Measurements from ENCODE around the gene PDGFC.

DNA sequence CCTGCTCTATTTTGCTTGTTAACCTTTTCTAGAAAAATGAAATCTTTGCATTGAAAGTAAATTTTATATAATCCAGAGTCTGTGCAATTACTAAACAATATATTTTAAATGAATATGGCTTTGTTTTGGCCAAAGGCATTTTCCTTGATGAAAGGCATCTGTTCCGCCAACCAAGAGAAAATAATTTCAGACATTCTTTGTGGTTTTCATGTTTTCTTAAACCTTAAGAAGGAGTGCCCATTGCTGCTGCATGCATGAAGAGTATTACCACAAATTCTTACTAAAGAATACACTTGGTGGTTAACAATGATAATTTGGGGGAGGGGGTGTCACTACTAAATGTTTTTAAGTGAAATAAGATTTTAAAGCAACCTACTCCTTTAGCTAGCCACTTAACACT, 2.7 kb upstream of the PDGFC start:
- TF ChIP-seq CTCF (optimal IDR thresholded peaks at IDR 0.05 in 1 of 3, IDR thresholded peaks at IDR 0.05 in 1 of 3, conservative IDR thresholded peaks at IDR 0.05 in 1 of 3; ENCODE audit: extremely low read depth in 1 of 3, insufficient read depth in 2 of 3, low read length in 3 of 3) (no peak), EZH2 (IDR thresholded peaks at IDR 0.05; ENCODE audit: low read length) (no peak)

Data from keratinocyte (primary cell).